NCI-H748 treated with DMSO at 0.1 percent for 48 hours (cell line): ENCODE data around the gene EEF2KMT.
"Not testable (repeated sequence)": the region's sequence is repeated elsewhere in the genome, so short reads cannot be mapped to it uniquely, and the experiment has no call there.

Experiments used
- DNase-seq: peaks from one replicate; lab custom pipeline; 2025; lab: John Stamatoyannopoulos, UW

EEF2KMT gene

DNA sequence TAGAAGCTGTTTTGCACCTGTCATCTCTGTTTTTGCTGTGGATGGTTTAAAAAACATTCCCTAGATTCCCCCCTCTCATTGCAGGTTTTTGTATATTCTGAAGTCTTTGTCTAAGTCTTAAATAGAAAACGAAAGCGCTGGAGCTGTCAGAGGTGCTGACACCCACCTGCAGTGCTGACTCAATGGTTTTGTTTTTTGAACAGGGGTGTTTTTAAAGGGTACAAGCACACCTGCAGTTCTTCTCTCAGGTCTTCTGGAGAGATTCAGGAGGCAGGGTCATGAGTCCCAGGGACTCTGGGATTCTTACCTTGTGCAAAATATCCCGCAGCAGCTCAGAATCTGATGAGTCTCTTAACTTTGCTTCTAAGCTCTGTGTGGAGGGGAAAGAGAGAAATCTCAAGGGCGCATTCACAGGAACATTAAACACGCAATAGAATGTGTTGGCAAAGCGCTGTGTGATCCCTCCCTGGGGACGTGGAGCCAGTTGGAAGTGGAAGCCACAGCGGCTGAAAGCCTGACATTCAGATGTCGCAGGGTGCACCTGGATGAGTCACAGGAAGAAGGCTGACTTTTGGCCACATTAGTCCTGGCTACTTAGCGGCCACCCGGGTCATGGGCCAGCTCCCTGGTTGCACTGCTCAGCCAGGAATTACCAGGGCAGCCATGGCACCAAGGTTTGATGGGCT, 2.3 kb downstream of the EEF2KMT start:
- DNase-seq = not testable (repeated sequence)

DNA sequence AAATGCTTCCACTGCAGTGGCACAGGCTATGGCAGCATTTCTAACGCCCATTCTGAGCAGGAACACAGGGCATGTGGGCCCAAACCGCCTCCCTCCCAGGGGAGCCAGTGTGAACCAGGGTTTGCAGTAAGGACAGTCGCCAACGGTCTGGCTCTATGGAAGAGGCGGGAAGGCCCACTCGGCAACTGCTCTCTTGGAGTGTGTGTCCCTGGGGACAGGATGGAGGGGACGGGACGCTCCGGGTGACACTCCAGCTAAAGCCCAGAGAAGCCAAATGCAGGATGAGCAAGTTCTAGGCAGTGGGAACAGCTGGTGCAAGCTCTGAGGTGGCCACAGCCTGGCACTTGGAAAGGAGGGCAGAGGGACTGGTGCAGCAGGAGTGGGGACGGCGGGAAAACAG, 3.8 kb downstream of the EEF2KMT start:
- DNase-seq = not testable (repeated sequence)

DNA sequence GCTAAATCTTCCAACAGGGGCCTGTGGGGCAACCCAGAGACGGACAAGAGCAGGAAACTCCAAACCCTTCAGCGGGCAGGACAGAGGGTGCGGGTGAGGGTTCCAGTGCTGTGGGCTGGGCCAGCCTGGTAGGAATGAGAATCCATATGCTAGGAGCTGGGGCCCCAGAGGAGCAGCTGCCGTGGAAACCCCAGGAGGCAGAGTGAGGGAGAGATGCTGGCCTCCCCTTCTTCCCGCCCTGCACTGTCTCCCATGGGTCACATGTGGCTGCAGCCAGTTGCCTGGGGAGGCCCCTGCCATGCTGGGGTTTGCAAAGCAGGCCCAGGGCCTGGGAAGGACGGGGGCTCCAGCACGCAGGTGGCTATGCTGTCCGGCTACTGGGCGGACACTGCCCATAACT, 4.5 kb downstream of the EEF2KMT start:
- DNase-seq = not testable (repeated sequence)

DNA sequence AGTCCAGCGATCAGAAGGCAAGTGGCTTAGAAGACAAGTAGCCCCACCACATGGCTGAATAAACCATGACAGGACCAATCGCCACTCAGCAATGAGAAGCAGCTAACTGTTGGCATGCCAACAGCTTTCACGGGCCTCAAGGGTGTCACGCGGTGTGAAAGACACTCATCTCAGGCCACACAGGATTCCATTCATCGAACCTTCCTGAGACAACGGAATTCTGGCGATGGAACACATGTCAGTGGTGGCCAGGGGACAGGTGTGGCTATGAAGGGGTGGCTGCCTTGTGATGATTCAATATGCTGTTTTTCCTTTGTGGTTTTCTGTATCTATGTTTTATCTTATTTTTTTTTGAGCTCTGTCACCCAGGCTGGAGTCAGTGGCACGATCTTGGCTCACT, 7.0 kb downstream of the EEF2KMT start:
- DNase-seq = not testable (repeated sequence)

DNA sequence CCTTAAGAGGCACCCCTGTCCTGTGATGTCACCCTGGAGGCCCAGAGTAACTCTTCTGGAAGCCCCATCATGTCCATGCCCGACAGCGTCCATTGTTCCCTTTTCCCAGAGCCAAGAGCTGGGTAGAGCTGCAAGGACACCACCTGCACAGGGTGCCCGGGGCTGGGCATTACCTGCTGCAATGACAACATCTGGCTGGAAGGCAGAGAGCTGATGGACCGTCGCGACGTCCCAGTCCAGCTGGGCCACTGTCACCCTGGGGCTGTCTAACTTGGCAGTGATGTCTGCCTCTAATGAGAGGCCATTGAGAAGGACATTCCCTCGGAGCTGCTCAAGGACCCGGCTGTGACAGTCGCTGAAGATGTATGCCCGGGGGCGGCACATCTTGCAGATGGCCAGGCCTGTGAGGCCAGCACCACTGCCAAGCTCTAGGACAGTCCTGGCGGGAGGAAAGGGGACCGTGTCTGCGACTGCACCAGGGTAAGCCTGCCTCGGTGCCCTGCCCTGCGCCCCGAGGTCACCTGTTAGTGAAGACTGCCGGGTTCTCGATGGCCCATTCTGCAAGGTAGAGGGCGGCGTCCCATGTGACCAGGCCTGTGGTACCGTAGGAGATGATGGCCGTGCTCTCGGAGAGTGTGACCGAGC, 7.6 kb downstream of the EEF2KMT start:
- not testable (repeated sequence) for DNase-seq

DNA sequence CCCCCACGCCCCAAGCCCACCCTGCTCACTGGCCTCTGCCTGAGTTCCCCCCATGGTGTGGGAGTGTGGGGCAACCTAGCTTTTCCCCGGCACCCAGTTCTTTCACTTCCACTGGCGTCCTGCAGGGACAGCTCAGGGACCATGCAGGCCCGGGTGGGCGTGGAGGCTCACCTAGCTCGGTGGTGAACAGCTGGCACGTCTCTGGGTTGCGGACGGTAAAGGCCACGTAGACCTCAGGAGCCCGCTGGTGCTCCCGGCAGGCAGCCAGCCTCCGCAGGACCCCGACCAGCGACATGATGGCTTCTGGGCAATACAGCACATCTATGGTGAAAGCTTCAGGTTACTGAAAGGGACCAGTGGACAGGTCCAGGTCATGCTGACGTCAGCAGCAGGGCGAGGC, 8.7 kb downstream of the EEF2KMT start:
- DNase-seq = not testable (repeated sequence)

DNA sequence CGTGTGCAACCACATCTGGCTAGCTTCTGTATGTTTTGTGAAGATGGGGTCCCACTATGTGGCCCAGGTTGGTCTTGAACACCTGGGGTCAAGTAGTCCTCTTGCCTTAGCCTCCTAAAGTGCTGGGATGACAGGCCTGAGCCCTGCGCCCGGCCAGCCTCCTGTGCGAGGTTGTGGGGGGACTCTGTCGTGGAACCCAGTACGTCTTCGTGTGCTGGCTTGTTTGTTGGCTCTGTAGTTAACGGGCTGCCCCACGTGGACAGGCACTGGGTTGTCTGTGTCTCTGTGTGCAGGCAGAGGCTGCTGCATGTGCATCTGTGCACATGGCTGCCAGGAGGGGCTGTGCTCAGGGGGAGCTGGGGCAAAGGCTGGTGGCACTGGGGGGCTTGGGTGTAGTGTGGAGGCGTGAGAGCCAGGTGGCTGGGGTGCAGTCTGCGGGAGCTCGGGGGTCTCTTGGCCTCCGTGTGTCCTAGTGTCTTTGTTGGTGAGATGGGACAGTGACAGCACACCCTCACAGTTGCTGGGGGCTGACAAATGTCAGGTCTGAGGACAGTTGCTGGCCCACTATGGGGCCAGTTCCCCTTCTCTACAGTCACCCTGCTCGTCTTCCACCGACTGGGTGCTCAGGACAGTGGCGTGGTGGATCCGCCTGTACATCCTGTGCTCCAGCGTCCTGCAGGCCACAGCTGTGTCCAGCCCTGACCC, 9.4 kb downstream of the EEF2KMT start:
- not testable (repeated sequence) for DNase-seq

DNA sequence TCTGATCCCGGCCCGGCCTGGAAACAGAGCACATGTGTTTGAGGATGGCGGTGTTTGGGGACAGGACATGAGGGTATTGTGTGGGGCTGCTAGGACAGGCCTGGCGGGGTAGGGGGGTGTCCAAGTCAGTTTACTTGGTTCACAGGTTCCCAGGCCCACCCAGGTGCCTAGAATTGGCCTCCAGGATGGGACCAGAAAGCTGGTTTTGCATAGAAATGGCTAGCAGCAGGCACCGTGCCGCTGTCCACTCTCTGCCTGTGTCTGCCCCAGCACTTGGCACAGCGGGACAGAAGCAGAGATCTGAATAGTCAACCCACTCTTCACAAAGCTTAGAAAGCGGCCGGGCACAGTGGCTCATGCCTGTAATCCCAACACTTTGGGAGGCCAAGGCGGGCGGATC, 11.9 kb downstream of the EEF2KMT start:
- not testable (repeated sequence) for DNase-seq

DNA sequence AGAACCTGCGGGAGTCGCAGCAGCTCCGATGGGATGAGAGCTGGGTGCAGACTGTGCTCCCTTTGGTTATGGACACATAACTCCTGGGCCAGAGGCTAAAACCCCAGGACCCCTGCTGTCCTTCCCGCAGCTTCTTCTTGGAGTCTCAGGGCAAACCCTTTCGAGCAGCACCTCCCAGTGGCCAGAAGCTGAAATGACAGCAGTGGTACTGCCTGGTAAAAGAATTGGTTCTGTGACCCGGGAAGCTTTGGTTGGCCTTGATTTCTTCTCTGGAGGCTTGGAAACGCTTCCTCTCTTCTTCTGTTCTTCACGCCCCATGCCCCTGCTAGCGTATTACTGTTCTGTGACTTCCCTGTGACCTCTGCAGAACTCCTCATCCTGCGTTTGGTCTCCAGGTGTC, 12.8 kb downstream of the EEF2KMT start:
- DNase-seq = not testable (repeated sequence)

DNA sequence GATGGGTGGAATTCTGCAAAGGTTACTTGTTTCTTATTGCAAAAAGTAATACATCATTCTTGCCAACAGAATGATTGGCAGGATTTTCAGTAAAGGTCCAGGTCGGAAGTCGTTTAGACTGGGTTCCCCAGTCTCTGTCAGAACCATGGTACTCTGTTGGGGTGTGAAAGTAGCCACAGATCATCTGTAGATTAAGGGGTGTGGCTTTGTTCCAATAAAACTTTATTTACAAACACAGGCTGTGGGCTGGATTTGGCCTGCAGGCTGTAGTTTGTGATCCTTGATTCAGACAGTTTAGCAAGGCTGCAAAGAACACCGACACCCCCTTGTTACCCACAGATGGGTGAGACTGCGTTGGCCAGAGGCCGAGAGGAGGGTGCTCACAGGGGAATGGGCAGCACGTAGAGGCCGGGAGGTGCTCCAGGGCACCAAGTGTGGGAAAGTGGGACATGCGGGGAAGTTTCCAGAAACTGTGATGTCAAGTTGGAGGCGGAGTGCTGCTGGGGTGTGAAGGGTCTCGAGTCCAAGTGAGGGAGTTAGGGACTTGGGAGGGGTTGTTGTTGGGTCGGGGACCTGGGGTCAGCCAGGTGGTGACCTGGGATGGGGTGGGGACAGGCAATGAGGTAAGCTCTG, 13.4 kb downstream of the EEF2KMT start:
- not testable (repeated sequence) for DNase-seq

DNA sequence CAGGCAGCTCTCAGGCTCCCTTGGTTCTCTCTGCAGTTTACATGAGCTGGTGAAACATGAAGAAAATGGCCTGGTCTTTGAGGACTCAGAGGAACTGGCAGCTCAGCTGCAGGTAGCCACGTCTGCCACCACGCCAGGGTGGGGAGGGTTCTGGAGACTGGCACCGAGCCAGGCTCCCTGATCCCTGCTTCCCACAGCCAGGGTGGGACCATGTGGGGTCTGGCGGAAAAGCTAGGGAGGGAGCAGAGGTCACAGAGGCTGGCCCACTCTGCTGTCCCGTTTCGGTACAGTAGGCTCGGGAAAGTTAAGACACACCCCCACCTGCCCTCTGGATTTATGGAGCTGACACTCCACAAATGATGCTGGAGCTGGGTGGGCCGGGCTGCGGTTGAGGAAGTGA, 13.9 kb downstream of the EEF2KMT start:
- not testable (repeated sequence) for DNase-seq

DNA sequence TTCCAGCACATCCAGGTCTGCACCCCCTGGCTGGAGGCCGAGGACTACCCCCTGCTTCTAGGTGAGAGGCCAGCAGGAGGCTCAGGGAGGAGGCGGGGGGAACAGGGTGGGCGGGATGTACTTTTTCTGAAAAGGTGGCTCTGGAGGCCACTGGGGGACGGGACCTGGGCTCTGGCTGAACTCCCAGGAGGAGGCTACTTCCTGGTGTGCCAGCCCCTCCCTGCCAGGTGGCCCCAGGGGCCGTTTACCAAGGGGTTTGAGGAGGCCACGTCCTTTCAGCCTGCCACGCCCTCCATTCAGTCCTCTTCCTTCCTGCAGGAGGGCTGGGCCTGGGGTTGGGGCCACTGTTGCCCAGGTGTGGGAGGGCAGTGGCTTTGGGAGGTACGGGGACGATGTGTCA, 16.6 kb downstream of the EEF2KMT start:
- DNase-seq = not testable (repeated sequence)

DNA sequence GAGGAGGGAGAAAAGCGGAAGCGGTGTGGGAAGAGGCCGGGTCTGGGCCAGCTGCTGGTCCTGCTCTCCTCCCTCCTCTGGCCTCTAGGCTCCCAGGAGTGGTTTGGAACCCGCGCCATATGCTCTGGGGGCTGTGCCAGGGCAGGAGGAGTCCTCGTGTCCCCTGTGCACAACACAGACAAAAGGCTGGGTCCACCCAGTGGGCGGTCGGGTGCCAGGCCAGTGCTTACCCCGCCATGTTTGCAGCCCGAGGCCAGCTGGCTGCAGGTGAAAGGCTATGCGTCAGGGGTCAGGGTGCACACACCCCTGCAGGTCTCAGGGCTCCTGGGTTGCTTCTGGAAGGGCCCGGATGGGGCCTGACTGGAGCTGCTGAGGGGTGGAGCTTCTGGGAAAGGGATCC, 17.1 kb downstream of the EEF2KMT start:
- DNase-seq = not testable (repeated sequence)

DNA sequence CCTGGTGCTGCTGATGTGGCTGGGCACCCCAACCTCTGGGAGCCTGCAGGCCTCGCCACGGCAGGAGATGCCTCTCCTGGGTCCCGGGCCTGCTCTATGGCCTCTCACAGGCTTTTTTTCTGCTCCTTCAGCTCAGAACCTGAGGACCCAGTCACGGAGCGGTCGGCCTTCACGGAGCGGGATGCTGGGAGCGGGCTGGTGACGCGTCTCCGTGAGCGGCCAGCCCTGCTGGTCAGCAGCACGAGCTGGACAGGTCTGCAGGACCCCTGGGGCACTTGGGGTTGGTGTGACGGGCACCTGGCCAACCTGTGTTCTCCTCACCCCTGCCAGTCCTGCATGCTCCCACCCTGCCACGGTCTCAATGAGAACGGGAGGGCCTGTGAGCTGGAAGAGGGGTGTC, 19.0 kb downstream of the EEF2KMT start:
- DNase-seq = no peak

DNA sequence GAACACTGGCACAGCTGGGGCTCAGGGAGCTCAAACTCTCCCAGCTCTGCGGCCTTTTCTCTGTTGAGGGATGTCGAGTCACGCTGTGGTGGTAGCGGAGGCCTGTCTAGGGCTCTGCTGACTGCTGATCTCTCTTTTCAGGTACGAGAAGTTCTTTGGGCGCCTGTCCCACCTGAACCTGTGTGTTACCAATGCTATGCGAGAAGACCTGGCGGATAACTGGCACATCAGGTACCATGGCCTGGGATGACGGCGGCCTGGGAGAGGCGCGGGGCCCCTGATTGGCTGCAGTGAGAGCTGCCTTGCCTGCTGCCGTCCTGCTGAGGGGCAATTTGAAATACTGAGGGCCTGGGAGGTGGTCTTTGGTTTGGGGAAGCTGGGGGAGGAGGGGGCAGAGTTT, 20.3 kb downstream of the EEF2KMT start:
- DNase-seq = no peak

DNA sequence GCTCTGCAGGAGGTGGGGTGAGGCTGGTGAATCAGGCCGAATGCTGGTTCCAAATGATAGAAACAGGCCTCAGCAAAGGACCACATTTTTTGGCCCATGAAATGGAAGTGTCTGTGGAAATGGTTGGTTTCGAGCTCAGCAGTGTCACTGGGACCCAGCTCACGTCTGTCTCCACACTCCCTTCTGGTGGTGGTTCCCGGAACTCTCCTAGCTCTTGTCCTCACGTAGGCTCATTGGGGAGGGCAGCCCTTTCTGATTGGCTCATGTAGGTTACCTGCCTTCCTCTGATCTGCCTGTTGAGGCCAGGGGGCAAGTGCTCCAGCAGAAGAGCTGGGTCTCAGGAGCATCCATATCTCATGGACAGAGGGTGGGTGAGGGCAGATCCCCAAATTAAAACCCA, 22.0 kb downstream of the EEF2KMT start:
- DNase-seq = no peak

DNA sequence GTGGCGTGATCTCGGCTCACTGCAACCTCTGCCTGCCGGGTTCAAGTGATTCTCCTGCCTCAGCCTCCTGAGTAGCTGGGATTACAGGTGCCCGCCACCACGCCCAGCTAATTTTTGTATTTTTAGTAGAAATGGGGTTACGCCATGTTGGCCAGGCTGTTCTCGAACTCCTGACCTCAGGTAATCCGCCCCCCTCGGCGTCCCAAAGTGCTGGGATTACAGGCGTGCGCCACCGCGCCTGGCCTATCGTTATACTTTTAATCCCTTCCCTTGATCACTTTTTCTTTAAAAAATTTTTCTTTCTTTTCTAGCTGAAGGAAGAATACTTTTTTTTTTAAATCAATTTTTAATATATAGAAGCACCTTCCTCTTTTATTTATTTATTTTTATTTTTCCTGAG, 23.8 kb downstream of the EEF2KMT start:
- not testable (repeated sequence) for DNase-seq

DNA sequence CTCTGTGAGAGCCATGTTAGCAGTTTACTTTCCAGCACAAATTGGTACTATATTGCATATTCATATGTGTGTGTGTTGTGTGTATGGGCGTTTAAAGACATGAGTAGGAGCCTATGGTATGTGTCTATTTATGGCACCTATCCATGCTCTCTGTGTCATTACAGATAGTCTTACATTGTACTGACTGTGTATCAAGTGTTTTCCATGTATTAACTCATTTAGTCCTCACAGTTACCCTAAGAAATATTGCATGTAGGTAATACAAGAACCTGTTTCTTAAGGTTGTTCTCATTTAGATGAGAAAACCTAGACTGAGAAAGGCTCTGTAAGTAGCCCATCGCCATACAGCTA, 24.3 kb downstream of the EEF2KMT start:
- DNase-seq = no peak

DNA sequence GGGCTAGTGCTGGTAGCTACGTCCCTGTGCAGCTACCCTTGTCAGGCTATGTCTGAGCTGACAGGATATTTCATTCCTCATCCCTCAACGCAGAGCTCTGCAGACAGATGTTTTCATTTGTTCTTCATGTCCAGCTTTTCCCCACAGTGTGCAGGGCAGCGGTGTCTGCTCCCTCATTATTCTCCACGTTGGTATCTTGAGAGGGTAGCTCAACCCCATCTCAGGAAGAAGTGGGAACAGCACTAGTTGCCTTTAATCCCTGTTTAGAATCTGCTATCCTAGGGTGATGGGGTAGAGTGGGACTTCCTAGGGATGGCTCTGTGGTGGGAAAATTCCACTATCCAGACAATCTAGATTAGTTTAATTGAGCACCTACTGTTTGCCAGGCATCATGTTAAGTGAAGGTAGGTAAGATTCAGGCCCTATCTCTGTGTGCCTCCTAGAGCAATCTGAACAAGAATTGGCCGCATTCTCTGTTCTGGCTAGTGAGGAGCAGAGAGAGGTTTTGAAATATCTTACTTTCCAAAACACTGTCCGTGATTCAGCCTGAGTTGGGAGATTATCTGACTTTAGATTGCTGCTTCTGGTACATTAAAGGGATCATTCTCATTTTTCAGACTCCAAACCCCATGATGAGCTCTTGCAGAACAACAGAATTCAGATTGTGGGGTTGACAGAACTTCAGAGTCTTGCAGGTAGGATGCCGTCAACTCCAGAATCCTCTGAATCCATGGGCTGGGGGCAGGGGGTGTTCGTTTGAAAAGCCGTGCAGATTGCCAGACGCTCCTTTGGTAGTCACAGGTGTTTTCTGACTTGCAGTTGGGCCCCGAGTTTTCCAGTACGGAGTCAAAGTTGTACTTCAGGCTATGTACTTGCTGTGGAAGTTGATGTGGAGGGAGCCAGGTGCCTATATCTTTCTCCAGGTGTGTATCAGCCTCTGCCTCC, 25.0 kb downstream of the EEF2KMT start:
- no peak for DNase-seq

DNA sequence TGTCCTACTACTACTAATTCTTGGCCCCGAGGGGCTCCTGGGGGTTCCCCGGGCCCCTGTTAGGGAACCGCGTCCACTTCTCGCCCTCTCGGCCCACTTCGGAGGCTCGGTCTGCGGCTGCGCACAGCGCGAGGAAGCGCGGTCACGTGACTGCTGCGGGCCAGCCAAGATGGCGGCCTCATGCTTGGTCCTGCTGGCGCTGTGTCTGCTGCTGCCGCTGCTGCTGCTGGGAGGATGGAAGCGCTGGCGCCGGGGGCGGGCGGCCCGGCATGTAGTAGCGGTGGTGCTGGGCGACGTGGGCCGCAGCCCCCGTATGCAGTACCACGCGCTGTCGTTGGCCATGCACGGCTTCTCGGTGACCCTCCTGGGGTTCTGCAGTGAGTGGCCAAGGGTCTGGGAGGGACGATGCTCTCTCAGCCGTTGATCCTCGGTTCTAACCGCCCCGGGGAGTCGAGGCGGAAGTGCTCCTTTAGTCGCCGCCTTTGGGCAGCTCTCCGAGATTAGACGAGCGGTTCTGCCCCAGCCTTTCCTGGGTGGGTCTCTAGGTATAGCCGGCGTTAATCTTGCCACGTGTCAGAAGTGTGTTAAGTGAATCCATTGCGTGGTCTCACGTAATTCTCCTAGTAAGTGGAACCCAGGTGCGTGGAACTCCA, 25.8 kb downstream of the EEF2KMT start, which contains the start of gene ALG1:
TSS of gene ALG1 (plus strand) at position 163 of the 653 bp plus-strand sequence. CDS start at position 170, 7 bp downstream.
- DNase-seq = peak; percentile 66

DNA sequence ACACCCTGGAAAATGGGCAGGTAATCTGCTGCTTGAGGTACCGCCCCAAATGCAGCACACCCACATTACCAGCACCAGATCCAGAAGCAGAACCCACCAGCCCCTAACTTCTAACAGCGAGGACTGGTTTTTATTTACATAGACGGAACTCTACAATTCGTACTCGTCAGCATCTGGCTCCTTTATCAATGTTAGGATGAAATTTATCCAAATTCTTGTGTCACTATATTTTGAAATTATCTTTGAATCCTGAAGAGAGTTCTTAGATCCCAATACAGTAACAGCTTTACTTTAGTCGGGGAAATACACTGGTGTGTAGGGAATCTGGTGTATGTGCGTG, 26.3 kb downstream of the EEF2KMT start:
- DNase-seq = no peak
